ENCODE data around the gene CPNE4.

- no peak for TF ChIP-seq SMAD1 (IDR thresholded peaks at IDR 0.05; ENCODE audit: low read depth, low read length, partially characterized antibody)
- TF ChIP-seq, protein P1, sequence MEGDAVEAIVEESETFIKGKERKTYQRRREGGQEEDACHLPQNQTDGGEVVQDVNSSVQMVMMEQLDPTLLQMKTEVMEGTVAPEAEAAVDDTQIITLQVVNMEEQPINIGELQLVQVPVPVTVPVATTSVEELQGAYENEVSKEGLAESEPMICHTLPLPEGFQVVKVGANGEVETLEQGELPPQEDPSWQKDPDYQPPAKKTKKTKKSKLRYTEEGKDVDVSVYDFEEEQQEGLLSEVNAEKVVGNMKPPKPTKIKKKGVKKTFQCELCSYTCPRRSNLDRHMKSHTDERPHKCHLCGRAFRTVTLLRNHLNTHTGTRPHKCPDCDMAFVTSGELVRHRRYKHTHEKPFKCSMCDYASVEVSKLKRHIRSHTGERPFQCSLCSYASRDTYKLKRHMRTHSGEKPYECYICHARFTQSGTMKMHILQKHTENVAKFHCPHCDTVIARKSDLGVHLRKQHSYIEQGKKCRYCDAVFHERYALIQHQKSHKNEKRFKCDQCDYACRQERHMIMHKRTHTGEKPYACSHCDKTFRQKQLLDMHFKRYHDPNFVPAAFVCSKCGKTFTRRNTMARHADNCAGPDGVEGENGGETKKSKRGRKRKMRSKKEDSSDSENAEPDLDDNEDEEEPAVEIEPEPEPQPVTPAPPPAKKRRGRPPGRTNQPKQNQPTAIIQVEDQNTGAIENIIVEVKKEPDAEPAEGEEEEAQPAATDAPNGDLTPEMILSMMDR (IDR thresholded peaks at IDR 0.05 in 2 of 3, conservative IDR thresholded peaks at IDR 0.05 in 1 of 3; ENCODE audit: insufficient read depth in 2 of 3, low read depth in 1 of 3, low read length in 3 of 3): no peak
- TF ChIP-seq RAD21 (CRISPR knock-in tag; conservative IDR thresholded peaks at IDR 0.05 in 1 of 2, IDR thresholded peaks at IDR 0.05 in 1 of 2): no peak
- no peak for TF ChIP-seq CREB1 (IDR thresholded peaks at IDR 0.05)
- TF ChIP-seq CREB1 (CRISPR knock-in tag; IDR thresholded peaks at IDR 0.05): no peak
- no peak for TF ChIP-seq ZNF324 (CRISPR knock-in tag; IDR thresholded peaks at IDR 0.05)
- TF ChIP-seq E2F5 (CRISPR knock-in tag; IDR thresholded peaks at IDR 0.05): no peak
- TF ChIP-seq KHSRP (IDR thresholded peaks at IDR 0.05): no peak
- no peak for TF ChIP-seq MNT (conservative IDR thresholded peaks at IDR 0.05)
- no peak for TF ChIP-seq CHAMP1 (IDR thresholded peaks at IDR 0.05)
- no peak for TF ChIP-seq RCOR1 (IDR thresholded peaks at IDR 0.05; ENCODE audit: borderline replicate concordance in 1 of 2, low read depth in 2 of 2, low read length in 2 of 2)
- TF ChIP-seq, protein P2, sequence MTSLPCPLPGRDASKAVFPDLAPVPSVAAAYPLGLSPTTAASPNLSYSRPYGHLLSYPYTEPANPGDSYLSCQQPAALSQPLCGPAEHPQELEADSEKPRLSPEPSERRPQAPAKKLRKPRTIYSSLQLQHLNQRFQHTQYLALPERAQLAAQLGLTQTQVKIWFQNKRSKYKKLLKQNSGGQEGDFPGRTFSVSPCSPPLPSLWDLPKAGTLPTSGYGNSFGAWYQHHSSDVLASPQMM (CRISPR knock-in tag; IDR thresholded peaks at IDR 0.05): no peak
- no peak for TF ChIP-seq MTF1 (CRISPR knock-in tag; IDR thresholded peaks at IDR 0.05; ENCODE audit: borderline replicate concordance)
- no peak for TF ChIP-seq NR2C2 (CRISPR knock-in tag; IDR thresholded peaks at IDR 0.05)
- TF ChIP-seq NR2C2 (tag; IDR thresholded peaks at IDR 0.05): no peak
These were observed 36.8 kb downstream of the CPNE4 start for GRCh38 chr3:131998027-131998426.

All from K562 (cell line).